ENCODE results near the gene FAM240B. TPM values are rescaled to one million over a fixed set of nuclear protein-coding genes. Genes with fewer than 3 reads are reported as not detected.

Gene FAM240B
- total and polyA plus RNA-seq, 9 of the 15 experiments (the other 6 are each of a cell fraction or from before 2014, with no cell fraction given), result not detected

- WGBS (ENCODE audit: insufficient coverage, low coverage, missing lambda C conversion rate), result 0% methylated on average over 6 of the region's 7 CpGs
These were observed 13.6 kb upstream of the FAM240B start for GRCh38 chr9:38733503-38733902.

GRCh38 chr9:38732885-38733284, 13.0 kb upstream of the FAM240B start:
- Histone ChIP-seq H3K4me2 (ENCODE audit: insufficient read depth, low read length) (no peak overlapping the region), H3K4me1 (replicated peaks in 1 of 2; ENCODE audit: control insufficient read depth in 2 of 2, insufficient read depth in 2 of 2, low read length in 2 of 2) (no peaks in the 10 kb centered on the region), H3K27ac (ENCODE audit: extremely low read depth, low read depth, low read length) (no peak overlapping the region), H2AFZ (ENCODE audit: low read depth, low read length) (no peak overlapping the region), H3K27me3 (ENCODE audit: control insufficient read depth in 2 of 2, insufficient read depth in 2 of 2, low read length in 2 of 2) (peaks cover 2 to 13% of the 10 kb centered on the region in 2 experiments; a peak in 1 of 5 replicates), H3K9ac (ENCODE audit: insufficient read depth in 1 of 2, low read depth in 2 of 2, low read length in 2 of 2) (no peak overlapping the region), H3K4me3 (no peak overlapping the region), H3K9me3 (replicated peaks; ENCODE audit: control insufficient read depth, insufficient read depth, low read depth, low read length) (no peaks in the 10 kb centered on the region), H3K36me3 (ENCODE audit: control insufficient read depth, insufficient read depth, low read length) (no peaks in the 10 kb centered on the region), H3K79me2 (ENCODE audit: control insufficient read depth, insufficient read depth, low read length) (no peaks in the 10 kb centered on the region), H3K9me1 (ENCODE audit: control insufficient read depth, insufficient read depth, low read length) (no peaks in the 10 kb centered on the region), H4K20me1 (replicated peaks; ENCODE audit: control insufficient read depth, insufficient read depth, low read length) (no peaks in the 10 kb centered on the region)
- ChIA-PET POLR2A (no interaction called here), CTCF (ENCODE audit: low intra/inter-chr PET ratio) (no interaction called here)
- in situ Hi-C loops (cut with MboI) (no loop called here), intact Hi-C loops (cut with micrococcal nuclease) (no loop called here)
- ATAC-seq, result no peak
- FAIRE-seq, result no peak
- WGBS (ENCODE audit: insufficient coverage, low coverage, missing lambda C conversion rate), result 1% methylated on average over 11 of the region's 11 CpGs
- BruUV-seq (replicated peaks), result no TSS peak
- no peak for DNase-seq (ENCODE audit: extremely low read depth in 1 of 4, low spot score in 3 of 4)
- TF ChIP-seq SMARCE1 (IDR thresholded peaks at IDR 0.05) (no peak), SLC30A9 (CRISPR knock-in tag; IDR thresholded peaks at IDR 0.05) (no peak), ETS2 (tag; IDR thresholded peaks at IDR 0.05; ENCODE audit: borderline replicate concordance, poor library complexity, severe bottlenecking) (no peak), ZKSCAN8 (CRISPR knock-in tag; IDR thresholded peaks at IDR 0.05) (no peak), SMARCA5 (IDR thresholded peaks at IDR 0.05) (no peak), BRD9 (IDR thresholded peaks at IDR 0.05; ENCODE audit: low read depth, partially characterized antibody) (no peak), FOXM1 (IDR thresholded peaks at IDR 0.05; ENCODE audit: low read depth) (no peak), FOXM1 (CRISPR knock-in tag; IDR thresholded peaks at IDR 0.05; ENCODE audit: low read depth) (no peak), ZFP1 (CRISPR knock-in tag; IDR thresholded peaks at IDR 0.05) (no peak), ILK (tag; IDR thresholded peaks at IDR 0.05; ENCODE audit: borderline replicate concordance, low read depth) (no peak)
- TF ChIP-seq, protein P1, sequence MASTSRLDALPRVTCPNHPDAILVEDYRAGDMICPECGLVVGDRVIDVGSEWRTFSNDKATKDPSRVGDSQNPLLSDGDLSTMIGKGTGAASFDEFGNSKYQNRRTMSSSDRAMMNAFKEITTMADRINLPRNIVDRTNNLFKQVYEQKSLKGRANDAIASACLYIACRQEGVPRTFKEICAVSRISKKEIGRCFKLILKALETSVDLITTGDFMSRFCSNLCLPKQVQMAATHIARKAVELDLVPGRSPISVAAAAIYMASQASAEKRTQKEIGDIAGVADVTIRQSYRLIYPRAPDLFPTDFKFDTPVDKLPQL (IDR thresholded peaks at IDR 0.05; ENCODE audit: extremely low read depth, insufficient read length), result no peak

More at GRCh38 chr9:38733503-38733902, 13.6 kb upstream of the FAM240B start:
- no peak for DNase-seq (ENCODE audit: extremely low read depth in 1 of 4, low spot score in 3 of 4)
- Histone ChIP-seq H3K9ac (ENCODE audit: insufficient read depth in 1 of 2, low read depth in 2 of 2, low read length in 2 of 2) (no peak overlapping the region), H3K79me2 (ENCODE audit: control insufficient read depth, insufficient read depth, low read length) (no peaks in the 10 kb centered on the region), H3K9me1 (ENCODE audit: control insufficient read depth, insufficient read depth, low read length) (no peaks in the 10 kb centered on the region), H3K4me1 (replicated peaks in 1 of 2; ENCODE audit: control insufficient read depth in 2 of 2, insufficient read depth in 2 of 2, low read length in 2 of 2) (no peaks in the 10 kb centered on the region), H3K36me3 (ENCODE audit: control insufficient read depth, insufficient read depth, low read length) (no peaks in the 10 kb centered on the region), H3K9me3 (replicated peaks; ENCODE audit: control insufficient read depth, insufficient read depth, low read depth, low read length) (no peaks in the 10 kb centered on the region), H3K4me2 (ENCODE audit: insufficient read depth, low read length) (no peak overlapping the region), H3K4me3 (no peak overlapping the region), H4K20me1 (replicated peaks; ENCODE audit: control insufficient read depth, insufficient read depth, low read length) (no peaks in the 10 kb centered on the region), H3K27me3 (ENCODE audit: control insufficient read depth in 2 of 2, insufficient read depth in 2 of 2, low read length in 2 of 2) (peaks cover 2 to 13% of the 10 kb centered on the region in 2 experiments; a peak in 1 of 5 replicates), H2AFZ (ENCODE audit: low read depth, low read length) (no peak overlapping the region), H3K27ac (ENCODE audit: extremely low read depth, low read depth, low read length) (no peak overlapping the region)
- no peak for ATAC-seq
- BruUV-seq (replicated peaks), result no TSS peak
- ChIA-PET POLR2A (interaction anchor here (1.2 kb wide), 1 partner anchor 26 kb away, joined by 3 read pairs; no protein-coding TSS in a partner anchor), CTCF (ENCODE audit: low intra/inter-chr PET ratio) (no interaction called here)
- FAIRE-seq, result no peak
- TF ChIP-seq SMARCC2 (IDR thresholded peaks at IDR 0.05; ENCODE audit: low read depth), result no peak
- TF ChIP-seq DACH1 (IDR thresholded peaks at IDR 0.05; ENCODE audit: partially characterized antibody), result no peak
- TF ChIP-seq, protein P2, sequence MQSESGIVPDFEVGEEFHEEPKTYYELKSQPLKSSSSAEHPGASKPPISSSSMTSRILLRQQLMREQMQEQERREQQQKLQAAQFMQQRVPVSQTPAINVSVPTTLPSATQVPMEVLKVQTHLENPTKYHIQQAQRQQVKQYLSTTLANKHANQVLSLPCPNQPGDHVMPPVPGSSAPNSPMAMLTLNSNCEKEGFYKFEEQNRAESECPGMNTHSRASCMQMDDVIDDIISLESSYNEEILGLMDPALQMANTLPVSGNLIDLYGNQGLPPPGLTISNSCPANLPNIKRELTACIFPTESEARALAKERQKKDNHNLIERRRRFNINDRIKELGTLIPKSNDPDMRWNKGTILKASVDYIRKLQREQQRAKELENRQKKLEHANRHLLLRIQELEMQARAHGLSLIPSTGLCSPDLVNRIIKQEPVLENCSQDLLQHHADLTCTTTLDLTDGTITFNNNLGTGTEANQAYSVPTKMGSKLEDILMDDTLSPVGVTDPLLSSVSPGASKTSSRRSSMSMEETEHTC (IDR thresholded peaks at IDR 0.05), result no peak
- no peak for TF ChIP-seq ZEB2 (IDR thresholded peaks at IDR 0.05)
- TF ChIP-seq ZNF57 (CRISPR knock-in tag; IDR thresholded peaks at IDR 0.05), result no peak
- TF ChIP-seq KDM2B (CRISPR knock-in tag; IDR thresholded peaks at IDR 0.05), result no peak
- no peak for TF ChIP-seq NFYB (IDR thresholded peaks at IDR 0.05; ENCODE audit: extremely low read depth, insufficient read length)
- intact Hi-C loops (cut with micrococcal nuclease) (no loop called here), in situ Hi-C loops (cut with MboI) (no loop called here)

Data from K562 (cell line).